Inflammatory macrophage treated with lipopolysaccharide for 1 hour (primary cell): ENCODE data around the gene CAMK1G.

ENCODE experiments used
- DNase-seq, 2 donors: peaks; one replicate each; pipeline ENCODE4 v3.0.0-alpha.2; 2020 to 2022

The CAMK1G gene

DNA sequence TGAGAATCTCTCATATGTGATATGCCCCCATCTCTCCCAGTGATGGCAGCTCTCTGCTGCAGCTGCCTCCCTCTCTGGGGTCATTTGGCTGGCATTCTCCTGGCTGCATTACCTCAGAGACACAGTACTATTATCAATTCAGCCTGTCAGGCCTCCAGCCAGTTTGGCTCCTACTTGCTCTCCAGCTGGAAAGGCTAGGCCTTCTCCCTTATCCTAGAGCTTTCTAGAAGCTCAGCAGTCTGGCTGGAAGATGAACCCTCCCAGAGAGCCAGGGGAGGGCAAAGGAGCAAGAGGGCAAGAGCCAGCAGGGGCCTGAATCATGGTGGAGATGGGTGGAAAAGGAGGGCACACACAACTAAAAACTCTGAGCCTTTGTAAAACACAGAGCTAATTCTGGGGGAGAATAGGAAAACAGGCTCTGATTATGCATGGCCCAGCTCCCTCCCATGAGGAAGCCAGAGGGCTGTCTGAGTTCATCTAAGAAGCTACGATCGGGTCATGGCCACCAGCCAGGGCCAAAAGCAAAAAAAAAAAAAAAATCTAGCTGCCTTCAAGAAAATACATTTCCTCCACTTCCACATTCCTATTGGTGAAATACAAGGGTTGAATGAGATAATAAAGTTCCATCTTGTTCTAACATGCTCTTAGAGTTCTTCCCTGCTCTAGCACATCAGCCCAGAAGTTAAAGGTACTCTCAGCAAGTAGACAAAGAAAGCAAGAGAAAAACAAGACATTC, 59.9 kb downstream of the CAMK1G start:
- peak in 1 of 2 donors; percentile 34 for DNase-seq

DNA sequence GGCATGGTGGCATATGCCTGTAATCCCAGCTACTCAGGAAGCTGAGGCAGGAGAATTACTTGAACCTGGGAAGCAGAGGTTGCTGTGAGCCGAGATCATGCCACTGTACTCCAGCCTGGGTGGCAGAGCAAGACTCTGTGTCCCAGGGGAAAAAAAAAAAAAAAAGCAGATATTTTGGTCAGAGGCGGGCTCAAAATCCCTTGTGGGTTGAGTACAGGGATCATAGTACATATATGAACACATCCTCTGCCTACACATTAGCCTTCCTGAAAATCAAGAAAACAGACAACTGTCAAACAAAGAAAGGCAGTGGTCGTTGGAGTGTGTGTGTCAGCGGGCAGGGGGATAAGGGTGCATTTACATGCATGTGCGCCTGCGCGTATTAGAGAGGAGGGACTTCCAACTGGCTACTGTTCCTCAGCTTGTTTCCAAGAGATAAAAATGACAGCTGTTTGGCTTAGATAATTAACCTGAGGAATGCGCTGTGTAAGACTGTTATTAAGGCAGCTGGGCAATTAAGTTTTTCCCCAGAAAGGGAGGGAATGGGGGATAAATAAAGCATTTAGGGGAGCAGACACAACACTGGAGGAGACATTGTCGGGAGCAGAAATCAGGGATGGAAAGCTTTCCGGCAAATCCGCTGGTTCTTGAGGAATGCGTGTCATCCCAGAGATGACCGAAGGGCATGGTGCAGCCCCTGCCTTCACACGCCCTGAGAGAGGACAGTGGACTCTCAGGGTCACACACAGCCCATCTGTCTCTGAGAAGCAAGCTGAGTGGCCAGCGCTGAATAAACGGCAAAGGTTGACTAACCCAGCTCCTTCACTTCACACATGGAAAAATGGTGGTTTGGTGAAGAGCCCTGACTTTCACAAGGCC, 62.3 kb downstream of the CAMK1G start:
- DNase-seq, result no peak

DNA sequence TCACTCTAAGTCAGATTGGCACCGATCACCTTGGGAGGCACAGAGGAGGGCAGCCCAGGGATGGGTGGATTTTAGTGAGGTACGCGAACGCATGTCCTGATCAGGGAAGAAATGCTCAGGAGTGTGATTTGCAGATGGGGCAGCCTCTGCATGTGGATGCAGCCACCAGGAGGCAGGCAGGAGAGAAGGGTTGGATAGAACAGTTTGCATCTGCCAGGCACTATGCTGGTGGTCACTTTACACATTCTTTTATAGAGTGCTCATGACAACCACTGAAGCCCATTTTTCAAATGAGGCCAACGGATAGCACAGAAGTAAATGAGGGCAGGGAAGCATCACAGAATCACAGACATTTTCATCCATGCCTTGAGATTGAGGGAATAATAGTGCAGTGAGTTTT, 63.0 kb downstream of the CAMK1G start:
- DNase-seq, result no peak

DNA sequence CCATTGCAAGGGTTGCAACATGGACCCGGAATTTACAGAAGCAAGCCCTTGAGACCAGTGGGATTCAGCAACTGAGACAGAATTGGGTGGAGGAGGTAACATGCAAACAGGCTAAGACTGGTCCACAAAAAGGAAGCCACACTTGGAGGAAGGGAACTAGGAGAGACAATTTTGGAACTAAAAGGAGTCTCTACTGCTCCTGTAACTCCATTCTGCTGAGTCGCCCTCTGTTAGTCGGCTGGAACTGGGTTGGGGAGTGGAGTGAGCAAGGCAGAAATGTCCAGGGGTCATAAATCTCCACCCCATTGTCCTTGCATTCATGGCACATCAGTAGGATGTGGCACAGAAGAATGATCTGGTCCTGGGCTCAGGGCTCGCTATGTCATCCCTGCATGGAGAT, 63.6 kb downstream of the CAMK1G start:
- peak; percentile 57 to 64 for DNase-seq

DNA sequence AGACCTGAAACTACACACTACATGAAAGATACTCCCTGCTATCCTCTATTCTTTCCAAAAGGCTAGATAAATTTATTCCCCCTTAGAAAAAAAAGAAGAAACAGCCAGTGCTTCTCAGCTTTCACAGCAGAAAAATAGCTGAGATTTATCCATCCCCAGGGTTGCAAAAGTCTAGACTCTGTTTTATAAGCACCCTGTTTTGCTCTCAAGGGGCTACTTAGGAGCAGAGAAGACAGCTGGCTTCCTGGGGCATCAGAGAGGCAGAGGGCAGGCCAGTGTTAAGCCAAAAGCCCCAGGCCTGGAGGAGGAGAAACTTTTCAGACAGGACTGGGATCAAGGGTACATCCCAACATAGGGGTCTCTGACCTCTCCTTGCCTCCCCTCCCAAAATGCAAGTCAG, 64.8 kb downstream of the CAMK1G start:
- DNase-seq, result no peak

DNA sequence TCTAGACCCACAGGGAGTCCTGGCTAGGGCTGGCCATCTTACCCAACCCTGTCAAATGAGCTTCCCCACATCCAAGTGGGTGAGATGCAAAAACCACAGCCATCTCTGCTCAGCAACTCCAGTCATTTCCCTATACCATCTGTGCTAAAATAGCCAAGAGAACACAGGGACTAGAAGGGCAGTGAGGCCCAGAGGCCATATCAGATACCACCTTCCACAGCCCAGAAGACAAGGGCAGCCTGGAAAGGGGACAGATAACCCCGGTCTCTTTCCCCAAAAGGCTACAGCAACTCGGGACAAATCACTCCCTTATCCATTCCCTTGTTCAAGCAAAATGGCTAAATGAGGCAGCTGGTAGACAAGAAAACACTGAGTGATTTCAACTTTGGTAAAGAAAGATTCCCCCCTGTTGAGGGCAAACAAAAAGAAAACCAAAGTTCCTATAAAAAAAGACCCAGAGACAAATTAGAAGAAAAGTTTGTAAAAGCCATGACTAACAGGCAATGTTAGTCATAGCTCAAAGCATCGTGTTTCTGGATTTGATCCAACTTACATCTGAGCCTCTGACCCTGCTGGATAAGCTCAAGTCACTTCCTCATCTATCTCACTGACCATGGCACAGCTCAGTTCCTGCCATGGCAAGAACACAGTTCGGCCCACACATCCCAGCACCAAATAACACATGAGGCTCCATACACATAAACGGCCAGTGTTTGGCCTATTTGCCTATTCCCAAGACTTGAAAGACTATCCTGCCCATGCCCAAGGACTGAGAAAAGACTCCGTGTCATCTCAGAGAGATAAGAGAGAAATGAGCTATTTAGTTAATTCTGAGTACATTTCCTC, 65.6 kb downstream of the CAMK1G start:
- peak; percentile 89 to 95 for DNase-seq

DNA sequence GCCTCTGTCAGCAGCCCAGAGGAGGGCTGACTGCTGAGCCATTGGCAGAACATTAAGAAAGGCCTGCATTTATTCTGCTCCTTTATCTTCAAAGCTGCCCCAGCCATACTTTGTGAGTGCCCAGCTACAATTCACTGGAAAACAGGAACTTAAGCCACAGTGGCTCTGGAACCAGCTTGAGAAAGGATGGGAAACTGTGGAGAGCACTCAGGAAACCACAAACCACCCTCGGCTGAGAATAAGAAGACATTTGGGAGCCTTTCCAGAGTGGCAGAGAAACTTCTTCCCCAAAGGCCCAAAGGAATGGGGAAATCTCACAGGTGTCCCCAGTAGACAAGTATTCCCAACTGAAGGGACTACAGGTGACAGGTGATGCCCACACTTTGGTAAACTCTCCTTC, 66.9 kb downstream of the CAMK1G start:
- peak; percentile 78 to 82 for DNase-seq

DNA sequence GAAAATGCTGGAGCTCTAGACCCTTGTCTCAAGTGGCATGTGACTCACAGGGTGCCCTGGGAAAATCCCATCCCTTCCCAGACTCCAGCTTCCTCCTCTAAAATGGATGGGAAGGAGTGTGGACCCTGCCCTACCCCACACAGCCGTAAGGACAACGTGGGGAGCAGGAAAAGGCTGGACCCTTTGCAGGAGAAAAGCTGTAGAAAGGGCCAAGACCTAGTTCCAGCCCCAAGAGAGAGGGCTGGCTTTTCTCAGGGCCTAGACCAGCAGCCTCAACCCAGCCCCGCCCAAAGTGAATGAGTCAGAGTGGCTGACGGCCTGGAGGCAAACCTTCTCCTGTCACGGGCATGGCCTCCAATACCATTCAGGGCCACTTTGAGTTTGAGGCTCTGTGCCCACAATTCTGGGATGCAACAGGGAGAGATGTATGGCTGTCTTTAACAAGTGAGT, 67.6 kb downstream of the CAMK1G start:
- peak; percentile 85 to 88 for DNase-seq

DNA sequence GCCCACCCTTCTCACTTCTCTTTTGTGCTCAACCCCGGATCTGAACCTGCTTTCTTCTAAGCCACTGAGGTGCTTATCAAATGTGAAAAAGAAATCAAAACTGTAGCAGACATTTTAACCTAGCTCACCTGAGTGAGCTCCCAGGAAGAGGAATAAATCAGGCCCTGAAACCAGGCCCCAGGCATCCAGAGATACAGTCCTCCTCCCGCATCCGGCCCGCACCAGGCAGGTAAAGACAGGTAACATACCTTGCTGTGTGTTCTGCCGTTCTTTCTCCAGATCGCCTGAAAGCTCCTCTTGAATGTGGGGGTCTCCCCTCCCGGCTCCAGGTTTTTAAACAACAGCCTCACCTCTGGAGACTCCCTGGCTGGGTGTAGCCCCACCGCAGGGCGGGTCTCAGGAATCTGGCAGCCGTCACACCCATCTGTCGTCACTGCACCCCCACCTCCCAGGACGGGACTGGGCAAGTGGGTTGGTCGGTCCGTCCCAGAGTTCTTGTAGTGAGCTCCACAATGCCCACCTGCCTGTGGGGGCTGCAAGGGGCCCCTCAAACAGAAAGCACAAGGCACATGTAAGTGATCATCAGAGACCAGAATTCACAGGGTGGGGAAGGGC, 68.7 kb downstream of the CAMK1G start, which contains the start of gene LAMB3:
Gene LAMB3, minus strand, starts transcription at position 305 of the 615 bp plus-strand sequence. CDS start 1,481 bp downstream, outside the sequence.
- DNase-seq, result no peak

DNA sequence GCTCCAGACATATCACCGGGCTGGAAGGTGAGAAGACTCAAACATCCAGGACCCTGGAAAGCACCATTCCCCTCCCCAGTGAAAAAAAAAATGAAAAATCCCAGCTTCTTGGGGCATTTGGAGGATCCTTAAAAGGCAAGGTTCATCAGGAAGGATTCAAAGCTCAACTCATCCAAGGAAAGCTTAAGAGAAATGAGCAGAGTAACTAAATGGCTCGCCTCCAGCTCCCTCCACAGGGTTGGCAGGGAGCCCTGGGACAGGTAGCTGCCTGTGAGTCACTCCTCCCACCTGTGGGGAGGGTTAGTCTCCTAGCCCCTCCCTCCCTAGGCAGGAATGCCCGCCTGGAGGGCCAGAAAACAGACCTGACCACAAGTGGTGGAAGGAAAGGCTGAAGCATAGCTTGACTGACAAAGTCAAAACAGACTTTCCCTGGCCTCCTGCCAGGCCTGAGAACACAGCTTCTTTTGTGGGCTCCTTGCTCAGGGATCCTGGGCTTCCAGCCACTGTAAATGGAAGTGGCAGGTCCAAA, 69.4 kb downstream of the CAMK1G start:
- peak in 1 of 2 donors; percentile 35 for DNase-seq

DNA sequence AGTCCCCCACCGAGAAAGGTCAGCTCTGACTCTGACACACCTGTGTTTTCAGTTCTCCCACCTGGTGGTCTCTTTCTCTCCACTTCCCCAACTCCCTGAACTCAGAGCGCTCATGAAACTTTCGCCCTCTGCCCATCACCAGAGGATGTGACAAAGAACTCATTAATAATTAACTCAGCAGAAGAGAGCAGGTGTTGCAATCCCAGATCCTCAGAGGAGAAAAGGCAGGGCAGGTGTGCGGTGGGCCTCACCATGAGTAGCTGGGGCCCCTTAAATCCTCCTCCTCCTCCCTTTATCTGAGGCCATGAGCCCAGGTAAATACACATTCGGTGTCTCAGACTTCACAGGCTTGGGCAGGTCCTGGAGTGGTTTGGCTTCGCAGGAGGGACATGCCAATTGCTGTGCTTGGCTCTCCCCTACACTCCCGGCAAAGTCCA, 70.4 kb downstream of the CAMK1G start:
- no peak for DNase-seq

DNA sequence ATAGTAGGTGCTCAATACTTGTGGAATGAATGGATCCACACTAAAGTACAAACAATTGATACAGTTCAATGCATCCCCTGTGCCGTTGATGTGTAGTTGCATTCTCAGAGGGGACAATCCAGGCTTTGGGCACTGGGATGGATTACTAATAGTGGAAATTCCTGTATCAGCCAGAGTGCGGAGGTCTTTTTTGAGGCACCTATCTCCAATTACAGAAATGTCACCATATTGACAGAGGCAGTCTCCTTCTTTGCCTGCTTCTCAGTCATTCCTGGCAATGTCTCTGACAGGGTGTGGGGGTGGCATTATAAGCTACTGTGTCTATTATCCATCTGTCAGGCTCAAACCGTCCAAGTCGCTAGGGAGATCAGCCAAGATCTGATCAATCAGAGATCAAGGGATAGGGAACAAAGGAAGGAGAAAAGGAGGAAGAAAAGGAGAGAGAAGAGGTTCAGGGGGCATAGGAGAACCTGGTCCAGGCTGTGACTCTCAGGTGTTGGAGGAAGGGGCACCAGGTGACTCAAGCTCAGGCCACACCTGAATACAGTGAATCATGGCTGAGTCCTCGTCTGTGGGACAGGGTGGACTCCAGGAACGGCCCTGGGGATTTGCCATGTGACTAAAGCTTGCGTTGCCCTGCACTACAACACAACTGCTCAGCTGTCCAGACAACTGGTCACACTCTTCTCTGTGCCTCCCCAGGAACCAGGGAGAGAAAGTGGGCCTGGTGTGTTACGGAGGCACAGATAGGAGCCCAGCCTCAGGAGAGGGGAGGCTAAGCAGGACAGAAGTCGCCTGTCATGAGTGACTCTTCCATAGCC, 72.1 kb downstream of the CAMK1G start:
- no peak for DNase-seq

DNA sequence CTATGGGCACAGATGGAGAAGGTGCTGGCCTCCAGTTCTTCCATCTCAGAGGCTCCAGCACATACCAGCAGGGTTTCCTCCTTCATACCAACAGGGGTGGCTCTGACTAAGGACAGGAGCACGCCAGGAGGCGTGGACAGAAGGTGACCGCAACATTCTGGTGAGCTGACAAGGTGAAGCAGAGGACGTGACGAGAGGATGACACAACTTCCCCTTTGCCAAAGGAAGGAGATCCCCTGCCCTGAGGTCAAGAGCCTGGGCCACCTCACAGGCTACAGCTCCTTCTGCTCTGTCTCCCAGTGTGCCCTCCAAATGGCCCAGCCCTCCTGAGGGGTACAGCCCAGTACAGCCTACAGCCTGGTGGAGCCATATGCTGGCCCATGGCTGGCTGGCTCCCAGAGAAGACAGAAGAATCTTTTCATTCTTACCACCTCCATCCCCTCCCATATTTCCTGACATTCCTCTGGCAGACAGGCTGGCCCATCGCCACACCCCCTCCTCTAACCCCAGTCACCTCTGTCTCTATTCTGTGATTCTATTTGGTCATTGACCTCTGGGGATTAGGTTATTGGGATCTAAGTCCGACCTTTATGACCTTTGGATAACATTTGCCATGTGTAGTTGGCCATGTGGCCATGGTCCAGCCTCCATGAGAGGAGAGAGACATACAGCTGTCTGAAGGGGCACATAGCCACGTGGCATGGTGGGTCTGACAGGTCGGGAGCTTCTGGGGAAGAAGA, 73.8 kb downstream of the CAMK1G start:
- DNase-seq, result peak; percentile 65 to 85

DNA sequence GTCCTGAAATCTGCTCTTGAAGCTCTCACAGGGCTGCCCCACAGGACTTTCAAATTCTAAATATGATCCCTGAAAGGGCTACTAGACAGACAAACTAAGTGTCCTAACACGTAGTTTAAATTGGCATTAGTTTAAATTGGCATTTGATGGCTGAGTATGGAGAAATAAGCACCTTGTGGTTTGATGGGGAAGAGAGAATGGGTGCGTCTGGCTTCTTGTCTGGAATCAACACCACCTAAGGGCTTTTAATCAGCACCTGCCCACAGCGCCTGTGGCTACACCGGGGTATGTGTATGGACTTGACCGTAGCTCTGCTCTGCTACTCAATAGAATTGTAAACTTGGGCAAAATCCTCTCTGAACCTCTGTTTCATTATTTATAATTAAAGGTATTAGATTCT, 74.4 kb downstream of the CAMK1G start:
- DNase-seq, result no peak

DNA sequence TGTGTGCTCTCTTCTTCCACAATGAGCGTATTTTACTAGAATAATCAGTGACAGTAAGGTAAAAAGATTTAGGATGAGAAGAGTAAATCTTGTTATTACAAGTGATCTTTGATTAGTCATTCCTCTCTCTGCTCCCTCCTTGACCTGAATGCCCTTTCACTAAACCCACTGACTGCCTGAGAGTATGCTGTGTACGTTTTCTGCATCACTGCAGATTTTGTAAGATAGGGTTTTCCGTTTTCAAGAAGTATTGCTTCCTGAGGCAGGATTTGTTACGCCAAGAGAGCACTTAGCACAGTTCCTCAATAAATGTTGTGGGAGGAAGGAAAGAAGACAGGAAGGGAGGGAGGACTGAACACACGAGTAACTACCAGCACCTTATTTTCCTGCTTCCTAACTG, 76.4 kb downstream of the CAMK1G start:
- peak; percentile 96 to 98 for DNase-seq

DNA sequence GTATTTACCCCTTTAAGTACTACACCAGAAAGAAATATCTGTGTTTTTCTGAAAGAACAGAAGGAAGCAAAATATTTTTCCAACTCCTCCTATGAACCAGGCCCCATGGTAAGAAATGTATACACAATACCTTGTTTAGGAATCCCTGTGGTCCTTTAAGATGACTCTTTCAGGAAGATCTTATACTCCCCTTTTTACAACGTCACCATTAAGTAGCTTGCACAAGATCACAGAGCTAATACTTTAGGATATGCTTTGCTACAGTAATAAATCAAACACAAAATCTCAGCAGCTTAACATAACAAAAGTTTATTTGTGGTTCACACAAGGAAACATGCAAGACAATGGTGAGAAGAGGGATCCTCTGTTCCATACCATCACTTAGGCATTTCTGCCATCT, 77.6 kb downstream of the CAMK1G start:
- no peak for DNase-seq

DNA sequence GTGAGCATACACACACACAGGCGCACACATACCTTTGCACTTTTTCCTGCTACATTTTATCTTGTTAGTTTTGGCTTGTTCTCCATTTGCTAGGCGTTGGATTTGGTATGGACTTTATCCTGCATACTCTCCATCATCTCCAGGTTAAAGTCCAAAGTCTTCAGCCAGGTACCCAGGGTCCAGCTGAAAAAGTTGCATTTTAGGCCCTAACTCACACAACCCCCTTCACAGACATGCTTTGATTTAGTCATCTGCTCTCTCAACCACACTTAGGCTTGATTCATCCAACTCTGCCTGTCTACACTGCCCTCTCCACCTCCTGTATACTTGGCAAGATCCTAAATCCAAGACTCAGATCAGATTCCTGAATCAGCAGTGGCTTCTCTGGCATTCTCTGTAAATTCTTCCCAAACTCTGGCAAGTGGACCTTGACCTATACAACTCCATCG, 79.4 kb downstream of the CAMK1G start:
- no peak for DNase-seq
